Skeletal muscle satellite cell (primary cell): Measurements from ENCODE around the gene MATK.

ENCODE experiments used
- H3K27me3 ChIP-seq: 2 replicates; pipeline ENCODE4 v1.7.0; 2013; ENCODE audit warnings: low read length; ENCODE audit not compliant: control insufficient read depth, insufficient read depth
- H3K36me3 ChIP-seq: 2 replicates; pipeline ENCODE4 v1.7.0; 2013; ENCODE audit warnings: mild to moderate bottlenecking, control low read depth, low read length; ENCODE audit not compliant: insufficient read depth
- H3K4me1 ChIP-seq: 2 replicates; pipeline ENCODE4 v1.7.0; 2013; ENCODE audit warnings: low read length; ENCODE audit not compliant: control insufficient read depth, insufficient read depth
- H3K4me2 ChIP-seq: 2 replicates; pipeline ENCODE4 v1.7.0; 2013; ENCODE audit warnings: mild to moderate bottlenecking, low read length
- H3K4me3 ChIP-seq: 2 replicates; pipeline ENCODE4 v1.7.0; 2013; ENCODE audit warnings: low read length
- H3K9ac ChIP-seq: 2 replicates; pipeline ENCODE4 v1.7.0; 2013; ENCODE audit warnings: mild to moderate bottlenecking, low read depth, low read length, moderate library complexity
- H3K9me3 ChIP-seq: replicated peaks from 2 replicates; pipeline ENCODE4 v1.7.0; 2013; ENCODE audit warnings: mild to moderate bottlenecking, control low read depth, low read length

The MATK gene

GRCh38 chr19:3752492-3752891 lies 33.7 kb downstream of the MATK start:
- H3K27me3 ChIP-seq = peaks cover 4% of the 10 kb centered on the region
- H3K4me2 ChIP-seq = no peak overlapping the region
- H3K36me3 ChIP-seq = peaks cover 9% of the 10 kb centered on the region
- no peak overlapping the region for H3K9ac ChIP-seq
- H3K4me3 ChIP-seq = no peak overlapping the region
- H3K9me3 ChIP-seq = no peaks in the 10 kb centered on the region
- no peaks in the 10 kb centered on the region for H3K4me1 ChIP-seq

GRCh38 chr19:3751236-3751635 lies 34.9 kb downstream of the MATK start:
- Histone ChIP-seq H3K9me3 (no peaks in the 10 kb centered on the region), H3K4me3 (no peak overlapping the region), H3K4me1 (no peaks in the 10 kb centered on the region), H3K9ac (no peak overlapping the region), H3K36me3 (peaks cover 9% of the 10 kb centered on the region), H3K27me3 (peaks cover 6% of the 10 kb centered on the region), H3K4me2 (no peak overlapping the region)

- Histone ChIP-seq H3K36me3 (peaks cover 9% of the 10 kb centered on the region), H3K9me3 (no peaks in the 10 kb centered on the region), H3K9ac (no peak overlapping the region), H3K4me2 (no peak overlapping the region), H3K4me3 (no peak overlapping the region), H3K4me1 (no peaks in the 10 kb centered on the region), H3K27me3 (peaks cover 6% of the 10 kb centered on the region)
Measured at GRCh38 chr19:3750211-3750610, 36.0 kb downstream of the MATK start.

DNA sequence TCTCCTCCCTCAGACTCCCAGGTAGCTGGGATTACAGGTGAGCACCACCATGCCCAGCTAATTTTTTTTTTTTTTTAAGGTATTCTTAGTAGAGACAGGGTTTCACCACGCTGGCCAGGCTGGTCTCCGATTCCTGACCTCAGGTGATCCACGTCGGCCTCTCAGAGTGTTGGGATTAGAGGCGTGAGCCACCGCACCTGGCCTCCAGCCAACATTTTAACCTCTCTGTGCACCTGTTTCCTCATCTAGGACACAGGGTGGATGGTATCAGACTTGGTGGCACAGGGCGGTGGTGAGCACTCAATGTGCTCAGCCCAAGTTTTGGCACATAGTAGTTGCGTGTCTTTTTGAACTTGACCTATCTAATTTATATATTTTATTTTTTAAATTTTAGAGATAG lies 37.2 kb downstream of the MATK start:
- no peak overlapping the region for H3K4me3 ChIP-seq

GRCh38 chr19:3746371-3747056 lies 39.7 kb downstream of the MATK start:
- Histone ChIP-seq H3K9ac (no peak overlapping the region), H3K4me2 (no peak overlapping the region), H3K4me1 (no peaks in the 10 kb centered on the region), H3K27me3 (peaks cover 6% of the 10 kb centered on the region), H3K4me3 (no peak overlapping the region), H3K9me3 (no peaks in the 10 kb centered on the region), H3K36me3 (peaks cover 9% of the 10 kb centered on the region)

More for the DNA sequence above, 37.2 kb downstream of the MATK start:
- Histone ChIP-seq H3K4me1 (no peaks in the 10 kb centered on the region), H3K9ac (no peak overlapping the region), H3K9me3 (no peaks in the 10 kb centered on the region), H3K4me2 (no peak overlapping the region), H3K27me3 (peaks cover 6% of the 10 kb centered on the region), H3K36me3 (peaks cover 9% of the 10 kb centered on the region)

GRCh38 chr19:3745363-3746045 lies 40.7 kb downstream of the MATK start:
- no peak overlapping the region for H3K9ac ChIP-seq
- H3K4me1 ChIP-seq = no peaks in the 10 kb centered on the region
- no peak overlapping the region for H3K4me2 ChIP-seq
- H3K9me3 ChIP-seq = no peaks in the 10 kb centered on the region
- peaks cover 6% of the 10 kb centered on the region for H3K27me3 ChIP-seq
- no peak overlapping the region for H3K4me3 ChIP-seq
- H3K36me3 ChIP-seq = peaks cover 4% of the 10 kb centered on the region

DNA sequence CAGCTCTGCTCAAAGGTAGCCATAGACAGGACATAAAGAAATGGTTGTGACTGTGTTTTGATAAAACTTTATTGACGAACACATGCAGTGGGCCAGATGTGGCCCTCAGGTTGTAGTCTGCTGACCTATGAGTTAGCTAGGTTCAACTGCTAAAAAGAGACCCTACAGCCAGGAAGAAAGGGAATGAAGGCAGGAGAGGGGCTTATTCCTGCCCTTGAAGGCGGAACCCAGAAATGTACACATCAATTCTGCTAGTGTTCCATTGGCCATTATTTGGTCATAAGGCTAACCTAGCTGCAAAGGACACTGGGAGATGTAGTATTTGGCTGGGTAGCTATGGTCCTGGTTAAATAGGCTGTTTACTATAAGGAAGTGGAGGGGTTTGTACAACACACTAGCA lies 42.7 kb downstream of the MATK start:
- H3K36me3 ChIP-seq = no peaks in the 10 kb centered on the region
- no peak overlapping the region for H3K4me3 ChIP-seq

DNA sequence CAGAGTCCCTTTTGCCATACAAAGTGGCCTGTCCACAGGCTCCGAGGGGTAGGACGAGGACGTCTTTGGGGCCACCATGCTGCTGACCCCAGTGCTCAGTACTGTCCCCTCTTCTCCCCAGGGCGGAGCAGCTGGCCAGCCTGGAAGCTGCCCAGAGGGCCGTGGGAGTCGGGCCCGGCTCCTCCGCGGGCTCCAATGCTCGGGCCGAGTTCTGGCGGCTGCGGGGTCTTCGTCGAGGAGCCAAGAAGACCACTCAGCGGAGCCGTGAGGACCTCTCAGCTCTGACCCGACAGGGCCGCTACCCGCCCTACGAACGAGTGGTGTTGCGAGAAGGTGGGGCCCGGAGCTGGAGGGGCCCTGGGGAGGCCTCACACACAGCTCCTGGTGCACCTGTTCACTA lies 45.8 kb downstream of the MATK start:
- no peaks in the 10 kb centered on the region for H3K36me3 ChIP-seq

More for the DNA sequence above, 42.7 kb downstream of the MATK start:
- Histone ChIP-seq H3K9me3 (no peaks in the 10 kb centered on the region), H3K4me2 (no peak overlapping the region), H3K27me3 (peaks cover 7% of the 10 kb centered on the region), H3K9ac (no peak overlapping the region), H3K4me1 (no peaks in the 10 kb centered on the region)

DNA sequence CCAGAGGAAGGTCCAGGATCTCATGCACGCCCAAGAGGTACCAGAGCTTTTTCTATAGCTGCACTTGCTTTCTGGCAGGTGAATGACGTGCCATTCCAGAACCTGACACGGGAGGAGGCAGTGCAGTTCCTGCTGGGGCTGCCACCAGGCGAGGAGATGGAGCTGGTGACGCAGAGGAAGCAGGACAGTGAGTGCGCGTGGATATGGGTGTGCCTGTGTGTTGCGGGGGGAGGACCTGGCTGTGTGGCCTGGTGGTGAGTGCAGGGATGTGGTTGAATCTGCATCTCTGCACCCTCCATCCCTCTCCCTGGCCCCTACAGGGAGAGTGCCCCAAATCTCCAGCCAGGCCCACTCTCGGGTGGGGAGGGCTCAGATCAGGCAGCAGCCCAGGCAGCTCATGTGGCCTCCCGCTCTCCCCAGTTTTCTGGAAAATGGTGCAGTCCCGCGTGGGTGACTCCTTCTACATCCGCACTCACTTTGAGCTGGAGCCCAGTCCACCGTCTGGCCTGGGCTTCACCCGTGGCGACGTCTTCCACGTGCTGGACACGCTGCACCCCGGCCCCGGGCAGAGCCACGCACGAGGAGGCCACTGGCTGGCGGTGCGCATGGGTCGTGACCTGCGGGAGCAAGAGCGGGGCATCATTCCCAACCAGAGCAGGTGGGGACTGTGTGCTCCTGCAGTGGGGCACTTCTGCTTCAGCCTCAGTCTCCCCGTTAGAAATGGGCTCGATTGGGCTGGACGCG lies 47.5 kb downstream of the MATK start:
- Histone ChIP-seq H3K4me1 (no peaks in the 10 kb centered on the region), H3K27me3 (peaks cover 27% of the 10 kb centered on the region), H3K36me3 (no peaks in the 10 kb centered on the region), H3K9ac (no peak overlapping the region), H3K9me3 (no peaks in the 10 kb centered on the region), H3K4me2 (no peak overlapping the region), H3K4me3 (no peak overlapping the region)

More for the DNA sequence above, 45.8 kb downstream of the MATK start:
- no peaks in the 10 kb centered on the region for H3K4me1 ChIP-seq
- H3K9ac ChIP-seq = no peak overlapping the region
- H3K4me3 ChIP-seq = no peak overlapping the region
- H3K27me3 ChIP-seq = peaks cover 24% of the 10 kb centered on the region
- H3K4me2 ChIP-seq = no peak overlapping the region
- H3K9me3 ChIP-seq = no peaks in the 10 kb centered on the region

- Histone ChIP-seq H3K4me2 (no peak overlapping the region), H3K4me1 (no peaks in the 10 kb centered on the region), H3K36me3 (no peaks in the 10 kb centered on the region), H3K27me3 (peaks cover 27% of the 10 kb centered on the region), H3K9me3 (no peaks in the 10 kb centered on the region), H3K9ac (no peak overlapping the region), H3K4me3 (no peak overlapping the region)
Measured at GRCh38 chr19:3737487-3738205, 48.5 kb downstream of the MATK start.

- Histone ChIP-seq H3K4me2 (no peak overlapping the region), H3K27me3 (peaks cover 27% of the 10 kb centered on the region), H3K4me1 (no peaks in the 10 kb centered on the region), H3K4me3 (no peak overlapping the region), H3K36me3 (no peaks in the 10 kb centered on the region), H3K9ac (no peak overlapping the region), H3K9me3 (no peaks in the 10 kb centered on the region)
Measured at GRCh38 chr19:3736106-3736724, 50.0 kb downstream of the MATK start.
